Measurements from ENCODE around the gene CAPN5.

GRCh38 chr11:77124488-77124887 lies 57.7 kb downstream of the CAPN5 start:
- TF ChIP-seq ZNF12 (CRISPR knock-in tag; IDR thresholded peaks at IDR 0.05) (no peak), RFXAP (CRISPR knock-in tag; IDR thresholded peaks at IDR 0.05; ENCODE audit: borderline replicate concordance) (no peak), ATF1 (CRISPR knock-in tag; IDR thresholded peaks at IDR 0.05) (no peak), RFX5 (IDR thresholded peaks at IDR 0.05; ENCODE audit: low read depth, low read length) (no peak)

Measured in HepG2 (cell line).